ENCODE data around the gene WDR82. TPM values are rescaled to one million over a fixed set of nuclear protein-coding genes. Genes with fewer than 3 reads are reported as not detected.
A peak's percentile ranks its signal among the peaks of the same experiment; 100 is the strongest.

The WDR82 gene
- total and polyA plus RNA-seq, 2 of the 4 experiments (the other 2 are of a cell fraction): 38.1 to 68.1 TPM

DNA sequence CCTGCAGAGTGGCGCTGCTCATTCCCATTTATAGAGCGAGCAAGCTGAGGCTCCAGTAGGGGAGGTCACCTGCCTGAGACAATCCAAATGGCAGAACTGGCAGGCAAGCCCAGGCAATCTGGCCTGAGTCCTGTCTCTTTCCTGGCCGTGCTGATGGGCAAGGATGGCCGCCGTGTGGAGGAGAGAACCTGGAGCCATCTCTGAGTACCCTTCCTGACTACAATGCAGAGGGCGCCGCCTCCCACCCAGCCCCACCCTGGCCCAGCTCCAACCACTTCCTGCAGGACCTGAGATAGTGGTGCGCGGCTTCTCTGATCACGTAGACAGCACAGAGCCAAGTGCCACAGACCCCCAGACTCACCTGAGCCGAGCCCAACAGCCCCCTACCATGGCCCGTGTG, 60.0 kb downstream of the WDR82 start:
- Histone ChIP-seq H3K4me3 (ENCODE audit: insufficient read depth, low read depth, low read length) (no peak overlapping the region), H3K27ac (ENCODE audit: insufficient read depth, low read length) (no peak overlapping the region), H3K4ac (ENCODE audit: low read depth, low read length) (no peak overlapping the region), H4K91ac (ENCODE audit: insufficient read depth, low read depth, low read length) (no peak overlapping the region; the same call in 1 of the 2 replicates), H4K8ac (ENCODE audit: low read depth in 2 of 2, low read length in 2 of 2) (no peak overlapping the region), H3K36me3 (ENCODE audit: control insufficient read depth, insufficient read depth, low read length) (peaks cover 21% of the 10 kb centered on the region), H2AK9ac (replicated peaks; ENCODE audit: low read depth, low read length, poor library complexity) (no peak overlapping the region), H3K79me1 (ENCODE audit: low read depth in 1 of 2, low read length in 2 of 2) (peaks cover 0 to 6% of the 10 kb centered on the region in 2 experiments; a peak in 1 of 4 replicates), H4K20me1 (ENCODE audit: insufficient read depth, low read length) (peaks cover 15% of the 10 kb centered on the region), H3K14ac (replicated peaks; ENCODE audit: low read depth, low read length) (no peak overlapping the region), H2BK20ac (ENCODE audit: low read depth, low read length) (no peak overlapping the region), H3K23ac (ENCODE audit: low read depth, low read length) (no peak overlapping the region), H3K56ac (ENCODE audit: extremely low read depth, insufficient read depth, low read length) (no peak overlapping the region), H3K27me3 (ENCODE audit: control insufficient read depth, insufficient read depth, low read length) (no peaks in the 10 kb centered on the region), H2AFZ (replicated peaks; ENCODE audit: low read length, poor library complexity) (no peak overlapping the region), H2BK120ac (ENCODE audit: low read depth, low read length) (no peak overlapping the region), H3K9ac (ENCODE audit: low read depth, low read length) (no peak overlapping the region), H3K9me1 (ENCODE audit: insufficient read depth, low read length) (peaks cover 16% of the 10 kb centered on the region), H3K9me3 (ENCODE audit: control insufficient read depth, insufficient read depth, low read length) (no peaks in the 10 kb centered on the region), H3K18ac (ENCODE audit: low read depth, low read length) (no peak overlapping the region), H3K4me2 (ENCODE audit: low read depth, low read length) (no peak overlapping the region), H2BK15ac (ENCODE audit: low read depth, low read length) (no peak overlapping the region), H3K4me1 (ENCODE audit: control insufficient read depth, insufficient read depth, low read length) (peaks cover 8% of the 10 kb centered on the region), H2AK5ac (ENCODE audit: low read depth, low read length) (peak overlapping the region; percentile 82; the same call in 1 of the 2 replicates), H4K5ac (ENCODE audit: low read depth, low read length) (no peak overlapping the region), H2BK5ac (ENCODE audit: low read depth, low read length, poor library complexity, severe bottlenecking) (no peak overlapping the region)
- POLR2A ChIA-PET (ENCODE audit: unreplicated experiment): no interaction called here
- DNase-seq (no peak), ATAC-seq (ENCODE audit: low read depth) (no peak)
- TF ChIP-seq RFX5 (IDR thresholded peaks at IDR 0.05; ENCODE audit: low read depth, low read length) (no peak), BHLHE40 (IDR thresholded peaks at IDR 0.05; ENCODE audit: low read depth, low read length) (no peak), CHD1 (IDR thresholded peaks at IDR 0.05; ENCODE audit: low read depth, low read length) (no peak), MAZ (IDR thresholded peaks at IDR 0.05; ENCODE audit: borderline replicate concordance, low read depth, low read length) (no peak), MXI1 (IDR thresholded peaks at IDR 0.05; ENCODE audit: borderline replicate concordance, low read depth, low read length) (no peak), FOS (IDR thresholded peaks at IDR 0.05; ENCODE audit: low read depth, low read length) (no peak), RCOR1 (IDR thresholded peaks at IDR 0.05; ENCODE audit: insufficient replicate concordance, low read length) (no peak)
- TF ChIP-seq, protein P1, sequence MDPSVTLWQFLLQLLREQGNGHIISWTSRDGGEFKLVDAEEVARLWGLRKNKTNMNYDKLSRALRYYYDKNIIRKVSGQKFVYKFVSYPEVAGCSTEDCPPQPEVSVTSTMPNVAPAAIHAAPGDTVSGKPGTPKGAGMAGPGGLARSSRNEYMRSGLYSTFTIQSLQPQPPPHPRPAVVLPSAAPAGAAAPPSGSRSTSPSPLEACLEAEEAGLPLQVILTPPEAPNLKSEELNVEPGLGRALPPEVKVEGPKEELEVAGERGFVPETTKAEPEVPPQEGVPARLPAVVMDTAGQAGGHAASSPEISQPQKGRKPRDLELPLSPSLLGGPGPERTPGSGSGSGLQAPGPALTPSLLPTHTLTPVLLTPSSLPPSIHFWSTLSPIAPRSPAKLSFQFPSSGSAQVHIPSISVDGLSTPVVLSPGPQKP (IDR thresholded peaks at IDR 0.05; ENCODE audit: borderline replicate concordance, low read depth, low read length): no peak
- TF ChIP-seq, protein P2, sequence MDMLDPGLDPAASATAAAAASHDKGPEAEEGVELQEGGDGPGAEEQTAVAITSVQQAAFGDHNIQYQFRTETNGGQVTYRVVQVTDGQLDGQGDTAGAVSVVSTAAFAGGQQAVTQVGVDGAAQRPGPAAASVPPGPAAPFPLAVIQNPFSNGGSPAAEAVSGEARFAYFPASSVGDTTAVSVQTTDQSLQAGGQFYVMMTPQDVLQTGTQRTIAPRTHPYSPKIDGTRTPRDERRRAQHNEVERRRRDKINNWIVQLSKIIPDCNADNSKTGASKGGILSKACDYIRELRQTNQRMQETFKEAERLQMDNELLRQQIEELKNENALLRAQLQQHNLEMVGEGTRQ (IDR thresholded peaks at IDR 0.05; ENCODE audit: low read depth, low read length): no peak
- TF ChIP-seq, protein P3, sequence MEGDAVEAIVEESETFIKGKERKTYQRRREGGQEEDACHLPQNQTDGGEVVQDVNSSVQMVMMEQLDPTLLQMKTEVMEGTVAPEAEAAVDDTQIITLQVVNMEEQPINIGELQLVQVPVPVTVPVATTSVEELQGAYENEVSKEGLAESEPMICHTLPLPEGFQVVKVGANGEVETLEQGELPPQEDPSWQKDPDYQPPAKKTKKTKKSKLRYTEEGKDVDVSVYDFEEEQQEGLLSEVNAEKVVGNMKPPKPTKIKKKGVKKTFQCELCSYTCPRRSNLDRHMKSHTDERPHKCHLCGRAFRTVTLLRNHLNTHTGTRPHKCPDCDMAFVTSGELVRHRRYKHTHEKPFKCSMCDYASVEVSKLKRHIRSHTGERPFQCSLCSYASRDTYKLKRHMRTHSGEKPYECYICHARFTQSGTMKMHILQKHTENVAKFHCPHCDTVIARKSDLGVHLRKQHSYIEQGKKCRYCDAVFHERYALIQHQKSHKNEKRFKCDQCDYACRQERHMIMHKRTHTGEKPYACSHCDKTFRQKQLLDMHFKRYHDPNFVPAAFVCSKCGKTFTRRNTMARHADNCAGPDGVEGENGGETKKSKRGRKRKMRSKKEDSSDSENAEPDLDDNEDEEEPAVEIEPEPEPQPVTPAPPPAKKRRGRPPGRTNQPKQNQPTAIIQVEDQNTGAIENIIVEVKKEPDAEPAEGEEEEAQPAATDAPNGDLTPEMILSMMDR (conservative IDR thresholded peaks at IDR 0.05; ENCODE audit: low read depth, low read length): no peak
- intact Hi-C loops (cut with micrococcal nuclease) (no loop called here), in situ Hi-C loops (cut with MboI; ENCODE audit: low sequenced_read_pairs) (no loop called here), dilution Hi-C loops (cut with HindIII; ENCODE audit: low sequenced_read_pairs, unreplicated experiment) (no loop called here)
- 100% methylated on average over 2 of the region's 12 CpGs; no CpG with 5 or more reads in 1 of the 2 experiments for WGBS, 2 experiments (ENCODE audit: extremely low coverage in 2 of 2, insufficient read length in 1 of 2)
- no TSS peak for BruUV-seq (replicated peaks)
- CTCF ChIA-PET: no interaction called here

Data from IMR-90 (cell line).